Activated T-helper 9 cell treated with anti-CD3 and anti-CD28 coated beads, Interleukin-2, amount 50 U/mL, for 16 hours (primary cell): ENCODE results near the gene TMC4.
"Not testable (repeated sequence)": the region's sequence is repeated elsewhere in the genome, so short reads cannot be mapped to it uniquely, and the experiment has no call there.

ENCODE experiments used
- DNase-seq: peaks from one replicate; pipeline ENCODE4 v3.0.0-alpha.2; 2020; ENCODE audit warnings: low read depth

TMC4 gene, protein sequence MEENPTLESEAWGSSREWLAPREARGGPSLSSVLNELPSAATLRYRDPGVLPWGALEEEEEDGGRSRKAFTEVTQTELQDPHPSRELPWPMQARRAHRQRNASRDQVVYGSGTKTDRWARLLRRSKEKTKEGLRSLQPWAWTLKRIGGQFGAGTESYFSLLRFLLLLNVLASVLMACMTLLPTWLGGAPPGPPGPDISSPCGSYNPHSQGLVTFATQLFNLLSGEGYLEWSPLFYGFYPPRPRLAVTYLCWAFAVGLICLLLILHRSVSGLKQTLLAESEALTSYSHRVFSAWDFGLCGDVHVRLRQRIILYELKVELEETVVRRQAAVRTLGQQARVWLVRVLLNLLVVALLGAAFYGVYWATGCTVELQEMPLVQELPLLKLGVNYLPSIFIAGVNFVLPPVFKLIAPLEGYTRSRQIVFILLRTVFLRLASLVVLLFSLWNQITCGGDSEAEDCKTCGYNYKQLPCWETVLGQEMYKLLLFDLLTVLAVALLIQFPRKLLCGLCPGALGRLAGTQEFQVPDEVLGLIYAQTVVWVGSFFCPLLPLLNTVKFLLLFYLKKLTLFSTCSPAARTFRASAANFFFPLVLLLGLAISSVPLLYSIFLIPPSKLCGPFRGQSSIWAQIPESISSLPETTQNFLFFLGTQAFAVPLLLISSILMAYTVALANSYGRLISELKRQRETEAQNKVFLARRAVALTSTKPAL

DNA sequence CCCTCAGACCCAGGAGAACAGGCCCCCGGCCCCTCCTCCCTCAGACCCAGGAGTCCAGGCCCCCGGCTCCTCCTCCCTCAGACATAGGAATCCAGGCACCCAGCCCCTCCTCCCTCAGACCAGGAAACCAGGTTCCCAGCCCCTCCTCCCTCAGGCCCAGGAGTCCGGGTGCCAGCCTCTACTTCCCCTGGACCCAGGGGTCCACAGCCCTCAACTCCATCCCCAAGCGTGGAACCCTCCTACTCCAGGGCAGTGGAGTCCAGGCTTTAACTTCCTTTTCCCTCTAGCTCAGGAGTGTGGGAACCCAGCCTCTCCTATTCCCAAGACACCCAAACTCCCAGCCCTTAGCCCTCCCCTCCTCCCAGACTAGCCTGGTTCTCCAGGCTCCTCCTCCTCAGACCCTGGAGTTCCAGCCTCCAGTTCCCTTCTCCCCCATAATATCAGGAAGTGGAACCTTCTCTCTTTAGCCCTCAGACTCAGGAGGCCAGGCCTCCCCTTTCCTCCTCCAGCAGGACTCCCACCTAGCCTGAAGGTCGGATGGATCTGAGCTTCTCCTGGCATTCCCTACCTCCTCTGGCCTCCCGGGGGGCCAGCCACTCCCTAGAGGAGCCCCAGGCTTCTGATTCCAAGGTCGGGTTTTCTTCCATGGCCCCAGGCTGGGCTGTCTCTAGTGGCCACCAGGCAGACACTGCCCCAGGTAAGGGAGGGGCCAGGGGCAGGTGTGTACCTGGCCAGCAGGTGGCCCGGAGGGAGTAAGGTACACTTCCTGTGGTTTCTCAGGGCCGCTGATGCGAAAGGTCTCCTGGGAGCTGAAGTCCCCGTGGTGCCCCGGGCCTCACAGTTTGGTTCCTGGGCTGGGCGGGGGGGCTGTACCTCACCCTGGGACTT is at the start of gene TMC4:
Gene TMC4, minus strand, starts transcription at position 690 of the 888 bp plus-strand sequence. Its CDS starts 43 bp downstream, at position 647.
- no peak for DNase-seq

DNA sequence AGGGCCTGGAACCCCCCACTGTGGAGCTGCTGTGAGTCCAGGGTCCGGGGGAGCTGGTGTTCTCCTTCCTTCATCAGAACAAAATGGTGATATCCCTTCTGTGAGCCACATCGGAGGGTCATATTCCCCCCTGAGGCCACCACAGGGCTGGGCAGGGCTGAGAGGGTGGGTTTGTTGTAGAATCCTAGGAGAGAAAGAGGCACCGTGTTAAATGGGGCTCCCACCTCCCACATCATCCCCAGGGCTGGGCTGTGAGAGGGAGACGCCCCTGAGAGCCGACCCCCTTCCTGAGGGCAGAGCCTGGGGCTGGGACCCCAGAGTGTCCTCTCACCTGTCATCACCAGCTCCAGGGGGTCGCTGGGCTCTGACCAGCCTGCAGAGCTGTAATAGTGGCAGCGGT is 49.0 kb upstream of the TMC4 start:
- DNase-seq = not testable (repeated sequence)

DNA sequence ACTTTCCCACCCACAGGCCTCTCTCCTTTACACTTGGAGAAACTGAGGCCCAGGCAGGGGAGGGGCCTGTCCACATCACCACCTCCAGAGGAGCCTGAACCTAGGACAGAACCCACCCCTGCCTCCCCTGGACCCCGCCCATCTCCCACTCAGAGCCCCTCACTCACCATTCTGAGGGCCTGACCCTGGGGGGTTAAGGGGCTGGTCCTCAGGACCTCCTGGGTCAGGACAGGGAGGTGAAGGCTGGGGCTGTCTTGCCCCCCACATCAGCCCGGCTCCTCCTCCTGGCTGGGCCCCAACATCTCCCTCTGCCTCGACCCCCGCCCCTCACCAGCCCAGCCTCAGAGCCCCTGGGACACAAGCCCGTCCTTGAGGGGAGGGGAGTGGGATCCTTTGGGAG is 46.7 kb upstream of the TMC4 start:
- not testable (repeated sequence) for DNase-seq

DNA sequence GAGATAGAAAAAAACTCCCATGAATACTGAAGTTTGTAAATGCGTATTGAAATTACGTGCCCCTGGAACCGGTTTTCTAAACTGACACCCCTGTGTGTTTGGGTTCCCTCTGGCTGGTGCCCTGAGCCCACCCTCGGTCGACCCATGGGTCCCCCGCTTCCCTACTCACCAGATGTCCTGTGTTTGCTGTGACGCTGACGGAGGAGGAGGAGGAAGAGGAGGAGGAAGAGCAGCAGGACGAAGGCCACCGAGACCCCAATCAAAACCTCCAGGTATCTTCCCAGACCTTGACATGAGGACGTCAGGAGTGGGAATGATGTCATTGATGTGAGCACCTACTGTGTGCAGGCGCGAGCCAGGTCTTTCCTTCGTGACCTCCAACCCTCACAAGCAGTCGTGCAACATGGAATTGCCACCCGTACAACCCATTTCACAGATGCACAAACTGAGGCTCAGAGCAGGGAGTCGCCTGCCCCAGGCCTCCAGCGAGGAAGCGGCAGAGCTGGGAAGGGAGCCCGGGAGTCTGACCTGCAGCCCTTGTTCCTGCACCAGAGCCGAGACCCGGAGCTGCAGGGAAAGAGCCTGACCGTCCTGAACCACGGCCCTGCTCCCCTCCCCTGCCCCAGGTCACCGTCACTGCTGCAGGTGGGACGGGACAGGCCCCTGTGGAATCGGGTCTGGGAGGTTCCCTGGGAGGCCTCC is 46.2 kb upstream of the TMC4 start:
- no peak for DNase-seq

DNA sequence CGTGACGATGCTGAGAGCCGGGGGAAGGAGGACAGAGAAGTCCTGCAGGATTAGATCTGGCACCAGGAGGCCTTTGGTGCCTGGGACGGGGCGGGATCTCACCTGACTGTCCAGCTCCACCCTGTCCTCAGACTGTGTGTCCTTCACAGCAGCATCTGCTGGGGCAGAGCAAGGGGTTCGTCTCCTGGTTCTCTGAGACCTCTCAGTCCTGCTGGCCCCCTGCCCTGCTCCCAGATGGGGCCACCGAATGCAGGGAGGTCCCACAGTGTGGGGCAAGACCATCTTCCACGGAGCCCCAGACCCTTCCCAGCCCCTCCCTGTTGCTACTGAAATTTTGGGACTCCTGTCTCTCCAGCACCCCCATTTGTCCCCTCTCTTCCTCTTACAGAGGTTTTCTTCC is 45.3 kb upstream of the TMC4 start:
- no peak for DNase-seq

DNA sequence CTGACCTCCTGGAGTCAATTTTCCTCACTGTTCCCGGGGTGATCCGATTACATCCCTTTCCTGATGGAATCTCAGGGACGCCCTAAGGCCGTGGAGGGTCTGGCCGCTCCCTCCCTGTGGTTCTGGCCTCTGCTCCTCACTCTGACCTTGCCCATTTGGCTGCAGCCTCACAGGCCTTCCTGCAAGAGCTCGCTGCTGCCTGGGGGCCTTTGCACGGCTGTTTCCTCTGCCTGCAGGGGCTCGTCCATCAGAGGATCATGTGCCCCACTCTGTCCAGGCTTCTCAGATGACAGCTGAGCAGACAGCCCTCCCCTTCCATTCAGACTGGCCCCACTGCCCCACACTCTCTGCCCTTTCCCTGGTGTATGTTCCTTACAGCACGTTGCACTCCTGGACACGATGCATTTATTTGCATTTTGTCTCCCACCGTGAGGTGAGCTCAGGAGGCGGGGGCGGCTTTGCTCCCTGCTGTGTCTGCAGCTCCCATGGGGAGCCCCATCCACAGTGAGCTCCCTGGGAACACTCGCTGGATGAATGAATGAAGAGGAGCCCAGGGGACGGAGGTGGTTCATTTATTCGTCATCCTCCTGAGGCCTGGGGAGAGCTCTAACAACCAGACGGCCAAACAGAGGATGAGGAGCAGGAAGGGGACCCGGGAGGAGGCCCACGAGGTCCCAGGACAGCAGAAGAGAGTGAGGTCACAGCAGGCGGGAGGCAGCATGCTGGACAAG is 44.7 kb upstream of the TMC4 start:
- not testable (repeated sequence) for DNase-seq

DNA sequence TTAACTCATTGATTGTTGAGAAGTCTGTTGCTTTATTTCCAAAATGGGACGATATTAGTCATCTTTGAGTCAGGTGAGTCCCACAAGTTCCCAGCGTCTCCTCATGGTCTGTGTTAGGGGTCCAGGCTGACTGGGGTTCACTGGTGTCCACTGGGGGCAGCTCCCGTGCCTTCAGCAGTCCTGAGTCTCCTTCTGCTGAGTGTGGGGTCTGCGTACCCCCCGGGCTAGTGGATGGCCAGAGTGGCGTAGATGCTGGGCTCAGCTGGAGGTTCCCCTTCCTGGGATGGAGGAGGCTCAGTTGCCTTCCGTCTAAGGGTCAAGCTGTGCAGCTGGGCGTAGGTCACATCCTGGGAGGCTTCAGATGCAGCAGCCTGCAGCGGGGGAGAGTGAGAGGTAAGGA is 43.9 kb upstream of the TMC4 start:
- no peak for DNase-seq

DNA sequence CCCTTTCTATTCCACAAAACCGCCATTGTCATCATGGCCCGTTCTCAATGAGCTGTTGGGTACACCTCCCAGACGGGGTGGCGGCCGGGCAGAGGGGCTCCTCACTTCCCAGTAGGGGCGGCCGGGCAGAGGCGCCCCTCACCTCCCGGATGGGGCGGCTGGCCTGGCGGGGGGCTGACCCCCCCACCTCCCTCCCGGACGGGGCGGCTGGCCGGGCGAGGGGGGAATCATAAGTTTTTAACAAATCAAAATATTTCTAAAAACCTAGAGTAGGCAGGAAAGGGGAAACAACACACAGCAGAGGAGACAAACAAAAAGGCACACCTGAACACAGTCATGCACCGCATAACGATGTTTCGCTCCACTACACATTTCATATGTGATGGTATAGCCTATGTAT is 41.8 kb upstream of the TMC4 start:
- not testable (repeated sequence) for DNase-seq

DNA sequence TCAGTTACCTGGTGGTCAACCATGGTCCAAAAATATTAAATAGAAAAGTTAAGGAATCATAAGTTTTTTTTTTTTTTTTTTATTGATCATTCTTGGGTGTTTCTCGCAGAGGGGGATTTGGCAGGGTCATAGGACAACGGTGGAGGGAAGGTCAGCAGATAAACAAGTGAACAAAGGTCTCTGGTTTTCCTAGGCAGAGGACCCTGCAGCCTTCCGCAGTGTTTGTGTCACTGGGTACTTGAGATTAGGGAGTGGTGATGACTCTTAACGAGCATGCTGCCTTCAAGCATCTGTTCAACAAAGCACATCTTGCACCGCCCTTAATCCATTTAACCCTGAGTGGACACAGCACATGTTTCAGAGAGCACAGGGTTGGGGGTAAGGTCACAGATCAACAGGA is 41.3 kb upstream of the TMC4 start:
- not testable (repeated sequence) for DNase-seq

DNA sequence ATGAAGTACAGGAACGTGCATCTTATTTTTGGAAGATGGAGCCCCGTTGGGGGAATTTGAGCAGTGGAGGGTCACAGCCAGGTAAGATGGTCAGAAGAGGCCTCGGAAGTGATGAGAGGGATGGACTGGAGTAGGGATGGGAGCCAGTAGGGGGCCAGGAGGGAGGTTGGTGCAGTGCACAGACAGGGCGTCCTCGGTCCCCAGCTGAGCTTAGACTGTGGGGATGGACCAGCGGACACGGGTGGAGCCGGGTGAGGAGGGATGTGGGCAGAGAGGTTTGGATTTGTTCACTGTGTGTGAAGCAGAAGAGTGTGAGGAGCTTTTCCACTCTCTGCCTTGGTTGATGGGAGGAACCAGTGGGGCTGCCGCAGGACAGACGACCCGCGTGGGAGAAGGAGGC is 38.3 kb upstream of the TMC4 start:
- DNase-seq = no peak

DNA sequence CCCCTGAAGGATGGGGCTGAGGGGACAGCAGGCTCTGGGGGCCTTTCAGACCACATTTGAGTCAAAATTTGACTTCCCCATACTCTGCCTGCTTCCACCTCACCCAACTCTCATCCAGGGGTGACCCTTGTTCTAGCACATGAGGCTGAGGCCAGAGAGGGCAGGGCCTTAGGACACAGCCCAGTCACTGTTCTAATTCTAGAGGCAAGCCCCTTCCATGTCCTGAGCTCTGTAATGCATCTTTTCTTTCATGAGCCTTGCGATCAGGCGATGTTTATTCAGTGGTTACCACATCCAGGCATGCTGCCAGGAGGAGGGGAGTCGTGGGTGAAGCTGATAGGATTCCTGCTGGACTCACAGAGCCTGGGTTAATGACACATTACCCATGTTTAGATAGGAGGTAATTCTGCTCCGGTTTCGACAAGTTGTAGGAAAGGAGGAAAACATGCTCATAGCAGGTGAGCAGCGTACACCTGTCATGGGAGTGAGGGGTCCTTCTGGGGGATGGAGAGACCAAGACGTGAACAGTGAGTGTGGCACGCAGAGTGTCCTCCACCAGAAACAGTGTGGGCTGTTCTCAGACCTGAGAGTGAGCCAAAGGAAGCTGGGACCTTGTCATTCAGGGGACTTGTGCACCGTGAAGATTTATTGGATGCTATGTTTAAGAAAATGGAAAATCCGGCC is 37.0 kb upstream of the TMC4 start:
- no peak for DNase-seq

DNA sequence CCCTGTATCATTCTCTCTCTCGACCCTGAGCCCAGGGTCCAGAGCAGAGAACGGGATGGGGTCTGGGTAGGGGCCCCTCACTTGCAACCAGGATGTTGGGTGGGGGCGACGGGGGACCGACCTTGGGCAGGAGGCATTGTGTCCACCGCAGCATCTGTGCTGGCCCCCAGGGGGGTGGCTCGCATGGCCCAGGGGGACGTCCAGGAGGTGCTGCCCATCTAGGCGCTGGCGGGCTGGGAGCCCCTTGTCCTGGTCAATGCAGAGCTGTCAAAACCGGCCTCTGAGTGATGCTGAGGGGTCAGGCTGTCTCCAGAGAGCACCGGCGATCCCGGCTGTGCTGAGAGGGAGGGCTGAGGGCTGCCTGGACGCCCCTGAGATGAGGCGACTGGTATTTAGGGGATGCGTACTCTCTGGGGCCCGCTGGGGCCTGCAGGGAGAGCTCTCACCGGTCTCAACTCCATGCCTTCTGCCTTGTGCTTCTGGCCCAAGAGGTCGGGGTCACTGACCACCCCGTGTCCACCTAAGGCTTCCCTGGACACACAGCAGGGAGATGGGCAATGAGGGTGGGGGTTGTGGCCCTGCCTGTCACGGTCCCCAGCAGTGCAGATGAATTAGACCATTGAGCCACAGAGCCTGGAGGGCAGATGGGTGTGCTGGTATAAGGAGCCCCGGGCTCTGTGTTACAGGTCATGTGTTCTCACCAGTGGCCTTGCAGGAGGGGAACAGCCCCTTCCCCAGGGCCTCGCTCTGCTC is 36.3 kb upstream of the TMC4 start:
- DNase-seq = no peak

DNA sequence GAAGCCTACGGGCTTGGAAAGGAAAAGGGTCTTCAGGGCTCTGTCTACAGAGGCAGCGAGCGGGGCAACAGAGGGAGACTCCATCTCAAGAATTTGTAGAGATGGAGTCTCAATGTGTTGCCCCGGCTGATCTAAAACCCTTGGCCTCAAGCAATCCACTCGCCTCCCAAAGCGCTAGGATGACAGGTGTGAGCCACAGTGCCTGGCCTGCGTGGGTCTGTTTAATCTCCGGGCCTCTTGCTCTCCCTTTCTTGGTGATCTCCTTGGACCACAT is 35.8 kb upstream of the TMC4 start:
- no peak for DNase-seq

DNA sequence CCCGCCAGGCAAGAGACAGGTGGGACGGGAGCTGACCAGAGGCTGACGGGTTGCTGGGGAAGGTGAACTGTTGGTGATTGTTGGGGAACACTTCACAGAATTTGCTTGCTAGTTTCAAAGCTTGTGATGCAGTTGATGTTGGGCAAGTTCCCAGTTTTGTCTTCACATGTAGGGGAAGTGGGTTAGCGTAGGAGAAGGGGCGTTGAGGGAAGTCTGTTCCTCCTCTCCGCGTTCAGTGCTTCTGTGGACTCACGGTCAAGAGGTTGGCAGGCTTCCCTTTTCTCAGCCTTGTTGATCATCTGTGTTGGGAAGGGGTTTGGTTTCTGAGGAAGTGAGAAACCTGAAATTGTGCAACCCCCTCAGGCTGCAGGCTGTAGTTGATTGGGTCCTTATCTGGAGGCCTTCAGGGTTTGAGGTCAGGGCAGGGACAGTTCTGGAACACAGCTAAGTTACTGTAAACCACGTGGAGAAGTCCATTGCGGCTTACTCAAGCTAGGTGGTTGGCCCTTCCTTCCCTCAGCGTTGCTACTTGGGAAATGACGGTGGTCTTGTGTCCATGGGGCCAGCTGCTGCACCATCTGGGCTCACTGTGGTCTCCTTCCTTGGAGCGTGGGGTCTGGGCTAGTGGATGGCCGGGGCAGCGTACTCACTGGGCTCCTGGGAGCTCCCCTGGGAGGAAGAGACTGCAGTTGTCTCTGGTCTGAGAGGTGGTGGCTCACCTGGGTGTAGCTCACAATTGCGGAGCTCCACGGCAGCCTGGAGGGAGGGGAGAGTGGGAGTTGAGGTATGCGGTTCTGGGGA is 35.2 kb upstream of the TMC4 start:
- no peak for DNase-seq

DNA sequence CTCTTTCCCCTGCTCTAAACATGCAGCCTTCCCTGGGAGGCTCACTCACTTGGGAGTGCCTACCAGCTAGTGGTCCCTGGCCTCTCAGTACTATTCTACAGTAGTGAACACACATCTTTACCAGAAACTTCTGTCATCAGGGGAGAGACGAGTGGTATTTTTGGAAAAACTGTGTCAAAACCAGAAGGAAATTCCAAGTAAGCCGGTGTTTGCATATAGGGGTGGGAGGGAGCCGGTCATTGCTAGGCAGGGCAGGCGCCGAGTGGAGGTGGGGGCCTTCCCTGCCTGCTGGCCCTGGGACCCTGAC is 34.7 kb upstream of the TMC4 start:
- DNase-seq = no peak

DNA sequence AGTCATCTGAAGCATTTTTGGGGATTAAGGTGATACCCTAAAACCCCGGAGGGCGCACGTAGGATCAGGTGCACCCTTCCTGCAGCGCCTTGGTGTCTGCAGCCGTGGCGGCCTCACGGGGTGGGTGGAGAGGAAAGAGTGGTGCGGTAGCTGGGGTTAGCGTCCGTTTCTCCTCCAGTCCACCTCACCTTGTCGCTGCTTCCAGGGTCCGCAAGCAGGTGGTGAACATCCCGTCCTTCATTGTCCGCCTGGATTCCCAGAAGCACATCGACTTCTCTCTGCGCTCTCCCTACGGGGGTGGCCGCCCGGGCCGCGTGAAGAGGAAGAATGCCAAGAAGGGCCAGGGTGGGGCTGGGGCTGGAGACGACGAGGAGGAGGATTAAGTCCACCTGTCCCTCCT is 34.2 kb upstream of the TMC4 start:
- not testable (repeated sequence) for DNase-seq

DNA sequence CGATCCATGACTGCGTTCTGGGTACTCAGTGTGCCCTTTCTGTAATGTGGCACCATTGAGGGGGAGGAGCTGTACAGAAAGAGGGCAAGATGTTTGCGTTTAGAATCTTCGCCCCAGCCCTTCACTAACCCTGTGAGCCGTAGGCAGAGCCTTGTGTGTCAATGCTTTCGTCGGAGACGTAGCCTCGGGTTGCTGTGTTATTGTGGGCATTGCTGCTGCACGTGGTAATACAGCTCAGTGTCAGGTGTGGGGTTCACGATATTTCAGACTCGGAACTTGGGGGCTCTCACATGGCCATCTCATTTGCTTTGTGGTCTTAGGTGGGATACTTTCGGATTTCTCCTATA is 33.8 kb upstream of the TMC4 start:
- DNase-seq = no peak

DNA sequence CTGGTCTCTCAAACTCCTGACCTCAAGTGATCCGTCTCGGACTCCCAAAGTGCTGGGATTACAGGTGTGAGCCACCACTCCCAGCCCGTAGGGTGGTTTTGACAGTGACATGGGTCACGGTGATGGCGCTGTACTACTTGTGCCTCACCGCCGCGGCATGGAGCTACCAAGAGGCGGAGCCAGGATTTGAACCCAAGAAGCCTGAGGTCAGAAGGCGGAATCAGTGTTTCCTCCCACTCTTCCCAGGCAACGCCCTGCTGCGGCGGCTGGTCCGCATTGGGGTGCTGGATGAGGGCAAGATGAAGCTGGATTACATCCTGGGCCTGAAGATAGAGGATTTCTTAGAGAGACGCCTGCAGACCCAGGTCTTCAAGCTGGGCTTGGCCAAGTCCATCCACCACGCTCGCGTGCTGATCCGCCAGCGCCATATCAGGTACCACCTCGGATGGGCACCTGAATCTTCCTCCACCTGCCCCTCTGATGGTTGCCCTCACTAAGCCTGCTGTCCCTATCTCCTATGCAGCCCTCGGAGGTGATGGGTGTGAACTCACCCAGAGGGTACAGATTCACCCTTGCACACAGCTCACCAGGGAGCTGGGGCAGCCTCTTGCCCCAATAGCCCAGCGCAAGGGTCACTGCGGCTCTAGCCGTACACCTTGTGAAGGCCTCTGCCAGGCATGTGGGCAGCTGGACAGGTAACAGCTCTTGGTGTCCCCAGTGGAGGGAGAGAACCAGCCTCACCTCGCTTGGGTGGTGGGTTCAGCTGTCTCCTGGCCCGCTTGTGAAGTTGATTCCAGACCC is 33.3 kb upstream of the TMC4 start:
- no peak for DNase-seq
